HEK293T (cell line): Measurements from ENCODE around the gene TMEM121.

Experiments
- FOXA1 ChIP-seq: fragments of 450-650 bp; IDR thresholded peaks from 2 replicates; pipeline ENCODE4 v1.6.1; 2016; ENCODE audit warnings: mild to moderate bottlenecking
- FOXM1 ChIP-seq: fragments of 450-650 bp; IDR thresholded peaks from 2 replicates; pipeline ENCODE4 v1.6.1; 2017; ENCODE audit warnings: mild to moderate bottlenecking, borderline replicate concordance
- HDGF ChIP-seq: fragments of 450-650 bp; IDR thresholded peaks from 2 replicates; pipeline ENCODE4 v1.6.1; 2017; ENCODE audit warnings: antibody characterized with exemption, borderline replicate concordance
- L3MBTL2 ChIP-seq: fragments of 450-650 bp; conservative IDR thresholded peaks from 2 replicates; pipeline ENCODE4 v1.6.1; 2016; ENCODE audit warnings: mild to moderate bottlenecking
- PKNOX1 ChIP-seq: fragments of 450-650 bp; IDR thresholded peaks from 2 replicates; pipeline ENCODE4 v1.6.1; 2016
- SP1 ChIP-seq: fragments of 450-650 bp; IDR thresholded peaks from 2 replicates; pipeline ENCODE4 v1.6.1; 2017
- TARDBP ChIP-seq: fragments of 450-650 bp; IDR thresholded peaks from 2 replicates; pipeline ENCODE4 v1.6.1; 2016

- TF ChIP-seq FOXM1, result no peak
- no peak for TF ChIP-seq SP1
- no peak for TF ChIP-seq PKNOX1
- no peak for TF ChIP-seq FOXA1
- TF ChIP-seq HDGF, result no peak
- TF ChIP-seq L3MBTL2, result no peak
- no peak for TF ChIP-seq TARDBP
Observed at GRCh38 chr14:105486163-105486973, 40.0 kb upstream of the TMEM121 start, which contains the start of gene CRIP1.
